Activated CD4-positive, CD25-positive, alpha-beta regulatory T cell treated with anti-CD3 and anti-CD28 coated beads, Interleukin-2, amount 50 U/mL, for 24 hours (primary cell): ENCODE results near the gene SLC25A5.
"Not testable (repeated sequence)": the region's sequence is repeated elsewhere in the genome, so short reads cannot be mapped to it uniquely, and the experiment has no call there.

Source experiments
- ATAC-seq, 2 donors: fragments of 150-1000 bp; cut with Tn5 transposase; one replicate each; pipeline ENCODE4 v1.10.0; 2021; ENCODE audit warnings: mild to moderate bottlenecking in 1 of 2, moderate library complexity in 1 of 2

Gene SLC25A5

DNA sequence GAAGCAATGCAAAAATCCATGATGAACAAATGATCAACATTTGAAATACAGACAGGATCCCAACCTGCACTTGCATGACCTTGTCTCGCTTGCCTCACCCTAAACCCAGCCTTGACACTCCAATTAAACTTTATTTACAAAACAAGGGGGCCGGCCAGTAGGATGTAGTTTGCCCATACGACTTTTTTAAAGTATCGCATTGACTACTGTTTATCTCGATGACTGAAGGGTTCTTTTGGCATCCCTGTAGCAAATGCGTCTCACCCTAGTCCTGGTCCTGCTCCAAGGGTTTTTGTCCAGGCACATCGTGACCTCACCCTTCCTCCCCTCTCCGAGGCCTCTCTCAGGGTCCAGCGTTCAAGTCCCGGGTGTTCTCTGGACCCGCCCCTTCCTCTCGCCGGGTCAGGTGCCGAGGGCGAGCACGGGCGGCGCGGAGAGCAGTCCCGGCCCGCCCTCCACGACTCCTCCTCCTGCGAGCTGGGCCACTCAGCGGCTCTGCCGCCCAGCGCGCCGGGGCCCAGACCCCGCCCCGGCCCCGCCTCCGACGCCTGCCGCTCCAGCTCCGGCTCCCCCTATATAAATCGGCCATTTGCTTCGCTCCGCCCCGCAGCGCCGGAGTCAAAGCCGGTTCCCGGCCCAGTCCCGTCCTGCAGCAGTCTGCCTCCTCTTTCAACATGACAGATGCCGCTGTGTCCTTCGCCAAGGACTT, at the start of gene SLC25A5:
Gene SLC25A5, plus strand, starts transcription at position 603 of the 709 bp plus-strand sequence. Its CDS starts 72 bp downstream, at position 675.
- ATAC-seq, result peak; percentile 91 to 93

DNA sequence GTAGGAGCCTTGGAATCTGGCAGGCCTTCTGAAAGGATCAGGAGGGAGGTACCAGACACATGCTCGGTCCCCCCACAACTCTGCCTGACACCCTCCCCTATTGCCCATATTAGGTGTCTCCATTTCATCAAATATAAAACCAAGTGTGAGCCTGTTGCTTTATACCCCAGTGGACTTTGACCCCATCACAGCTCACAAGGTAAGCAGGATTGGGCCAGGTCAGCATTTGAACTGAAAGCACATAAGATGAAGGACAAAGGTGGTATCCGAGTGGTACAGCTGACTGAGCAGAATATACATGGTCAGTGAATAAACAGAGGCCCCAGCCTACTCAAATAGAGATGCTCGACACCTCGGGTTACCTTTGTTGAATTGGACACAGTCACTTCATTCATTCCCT, 49.1 kb upstream of the SLC25A5 start:
- no peak for ATAC-seq

DNA sequence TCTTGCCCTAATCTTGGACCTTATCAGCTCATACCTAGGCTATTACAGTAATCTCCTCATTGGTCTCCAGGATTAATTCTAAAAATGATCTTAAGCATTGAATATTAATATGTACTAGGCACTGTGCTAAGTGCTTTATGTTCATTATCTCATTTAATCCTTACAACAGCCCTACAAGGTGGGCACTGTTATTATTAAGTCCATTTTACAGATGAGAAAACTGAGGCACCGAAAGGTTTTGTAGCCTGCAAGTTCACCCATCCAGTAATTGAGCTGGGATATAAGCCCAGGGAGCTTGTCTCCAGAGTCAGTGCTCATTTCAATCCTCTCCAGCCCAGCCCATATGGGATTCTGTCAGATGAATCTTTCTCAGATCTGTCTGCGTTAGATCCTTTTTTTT, 48.3 kb upstream of the SLC25A5 start:
- ATAC-seq, result no peak

DNA sequence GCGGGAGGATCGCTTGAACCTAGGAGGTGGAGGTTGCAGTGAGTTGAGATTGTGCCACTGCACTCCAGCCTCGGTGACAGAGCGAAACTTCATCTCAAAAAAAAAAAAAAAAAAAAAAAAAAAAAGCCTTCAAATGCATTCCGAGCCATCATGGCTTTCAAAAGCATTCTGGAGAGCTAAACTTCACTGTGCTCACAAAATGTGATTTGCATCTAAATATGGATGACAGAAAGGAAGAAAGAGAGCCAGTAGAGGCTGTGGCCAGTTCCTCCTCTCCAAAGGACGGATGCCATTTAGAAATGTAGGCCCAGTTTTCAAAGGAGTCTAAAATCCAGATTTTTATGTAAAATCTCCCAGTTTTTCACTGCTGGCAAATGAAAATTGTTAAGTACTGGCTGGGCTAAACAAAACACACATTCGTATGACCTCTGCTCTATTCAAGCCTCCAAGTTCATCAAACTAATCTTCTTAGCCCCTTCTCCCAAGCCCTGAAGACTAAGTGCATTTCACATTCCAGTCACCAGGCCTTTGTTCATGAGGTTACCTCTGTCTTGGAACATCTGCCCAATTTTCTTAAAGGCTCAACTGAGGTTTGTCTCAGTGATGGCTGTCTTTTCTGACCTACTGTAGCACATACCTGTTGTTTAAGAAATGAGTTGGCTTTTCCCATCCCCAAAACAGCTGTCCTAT, 47.1 kb upstream of the SLC25A5 start:
- ATAC-seq, result no peak

DNA sequence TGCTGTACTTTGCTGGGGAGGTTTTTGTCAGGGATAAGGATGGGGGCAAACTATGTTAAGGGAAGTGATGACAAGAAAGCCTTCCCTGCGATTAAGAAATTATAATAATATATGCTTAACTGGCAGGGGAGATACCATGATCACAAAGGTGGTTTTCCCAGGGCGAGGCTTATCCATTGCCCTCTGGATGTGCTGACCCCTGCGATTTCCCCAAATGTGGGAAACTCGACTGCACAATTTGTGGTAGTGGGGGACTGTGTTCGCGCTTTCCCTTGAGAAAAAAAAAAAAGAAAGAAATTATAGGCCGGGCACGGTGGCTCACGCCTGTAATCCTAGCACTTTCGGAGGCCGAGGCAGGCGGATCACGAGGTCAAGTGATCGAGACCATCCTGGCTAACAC, 44.6 kb upstream of the SLC25A5 start:
- ATAC-seq, result no peak

DNA sequence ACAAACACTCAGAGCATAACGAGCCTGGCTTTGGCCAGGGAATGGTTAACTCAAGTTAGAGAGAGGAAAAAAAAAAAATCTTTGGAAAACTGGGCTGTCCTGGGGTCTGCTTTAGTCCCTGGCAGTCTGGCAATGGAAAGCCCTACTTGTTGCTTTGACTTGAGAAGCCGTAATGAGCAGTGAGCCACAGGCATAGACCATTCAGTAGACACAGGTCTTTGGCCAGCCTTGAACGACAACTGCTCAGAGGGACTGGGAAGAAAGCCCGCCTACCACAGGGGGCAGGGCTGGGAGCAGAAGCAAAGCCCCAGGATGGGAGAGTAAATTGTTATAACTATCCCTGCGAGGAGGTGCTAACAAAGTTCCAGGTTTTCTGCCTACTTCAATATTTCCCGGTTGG, 43.2 kb upstream of the SLC25A5 start:
- no peak for ATAC-seq

DNA sequence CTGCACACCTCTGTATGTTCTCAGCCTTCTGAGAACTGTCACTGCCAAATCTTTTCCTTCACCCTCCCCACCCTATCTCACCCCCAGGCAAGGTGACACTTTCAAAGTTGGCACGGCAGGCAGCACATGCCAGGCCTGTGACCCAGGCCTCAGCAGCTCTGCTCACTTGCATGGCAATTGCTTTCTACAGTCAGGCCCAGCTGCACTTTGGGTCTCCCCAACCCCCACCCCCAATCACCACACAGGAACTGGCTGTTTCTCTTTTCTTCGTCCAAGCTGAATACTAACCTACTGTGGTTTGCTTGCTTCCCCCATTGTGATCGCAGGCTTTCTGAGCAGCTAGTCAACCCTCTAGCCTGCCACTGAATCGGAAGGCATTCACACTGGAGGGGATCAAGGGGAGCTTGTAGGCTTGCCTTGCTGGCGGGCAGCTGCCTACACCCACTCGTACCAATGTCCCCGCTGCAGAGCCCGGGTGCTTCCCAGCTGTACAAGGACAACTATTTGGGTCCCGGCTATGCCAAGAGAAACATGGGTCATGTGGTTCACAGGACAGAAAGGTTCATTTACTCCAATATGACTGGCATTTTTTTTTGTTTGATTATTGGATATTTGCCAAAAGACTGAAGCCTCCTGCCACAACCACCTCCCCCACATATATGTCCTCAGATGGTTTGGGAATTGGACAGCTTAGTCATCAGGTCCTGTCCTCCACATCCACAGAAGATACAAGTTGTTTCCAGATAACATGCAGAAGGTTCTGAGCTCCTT, 41.0 kb upstream of the SLC25A5 start:
- ATAC-seq, result no peak

DNA sequence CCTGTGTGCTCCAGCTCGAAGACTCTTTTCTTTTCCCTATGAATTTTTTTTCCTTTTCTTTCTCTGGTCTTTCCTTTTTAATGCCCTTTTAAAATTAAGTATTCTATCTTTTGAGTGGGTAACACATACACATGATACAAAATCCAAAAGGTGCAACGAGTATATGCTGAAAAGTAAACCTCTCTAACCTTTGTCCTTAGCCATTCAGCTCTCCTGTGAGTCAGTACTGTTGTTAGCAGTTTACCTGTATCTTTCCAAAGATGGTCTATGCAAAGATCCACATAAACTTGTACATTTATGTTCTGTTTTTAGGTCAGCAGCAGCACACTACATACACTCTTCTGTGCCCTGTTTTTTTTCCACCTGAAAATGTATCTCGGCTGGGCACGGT, 40.5 kb upstream of the SLC25A5 start:
- ATAC-seq, result no peak

DNA sequence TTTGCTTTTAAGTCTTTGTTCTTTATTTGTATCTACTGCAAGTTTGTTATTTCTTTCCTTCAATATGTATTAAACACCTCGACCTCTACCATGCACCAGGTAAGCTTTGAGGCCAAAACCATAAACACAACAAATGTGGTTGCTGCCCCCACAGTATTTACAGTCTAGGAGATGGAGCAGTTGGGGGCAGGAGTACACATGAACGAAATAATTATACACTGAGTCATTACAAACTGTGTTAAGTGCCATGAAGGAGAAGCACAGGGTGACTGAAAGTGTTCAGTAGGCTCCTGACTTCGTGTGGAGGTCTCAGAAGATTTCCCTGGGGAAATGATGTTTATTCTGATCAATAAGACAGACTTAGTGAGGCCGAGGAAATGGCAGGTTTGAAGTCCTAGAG, 38.8 kb upstream of the SLC25A5 start:
- ATAC-seq, result no peak

DNA sequence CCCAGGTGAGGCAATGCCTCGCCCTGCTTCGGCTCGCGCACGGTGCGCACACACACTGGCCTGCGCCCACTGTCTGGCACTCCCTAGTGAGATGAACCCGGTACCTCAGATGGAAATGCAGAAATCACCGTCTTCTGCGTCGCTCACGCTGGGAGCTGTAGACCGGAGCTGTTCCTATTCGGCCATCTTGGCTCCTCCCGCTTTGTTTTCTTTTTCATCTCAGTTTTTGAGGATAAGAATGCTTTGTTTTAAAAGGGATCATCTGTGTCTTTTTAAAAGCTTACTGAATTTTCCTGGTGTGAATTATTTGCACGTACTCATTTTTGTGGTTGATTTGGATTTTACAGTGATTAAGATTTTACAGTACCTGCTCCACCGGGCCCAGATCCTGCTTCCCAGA, 26.9 kb upstream of the SLC25A5 start:
- not testable (repeated sequence) for ATAC-seq

DNA sequence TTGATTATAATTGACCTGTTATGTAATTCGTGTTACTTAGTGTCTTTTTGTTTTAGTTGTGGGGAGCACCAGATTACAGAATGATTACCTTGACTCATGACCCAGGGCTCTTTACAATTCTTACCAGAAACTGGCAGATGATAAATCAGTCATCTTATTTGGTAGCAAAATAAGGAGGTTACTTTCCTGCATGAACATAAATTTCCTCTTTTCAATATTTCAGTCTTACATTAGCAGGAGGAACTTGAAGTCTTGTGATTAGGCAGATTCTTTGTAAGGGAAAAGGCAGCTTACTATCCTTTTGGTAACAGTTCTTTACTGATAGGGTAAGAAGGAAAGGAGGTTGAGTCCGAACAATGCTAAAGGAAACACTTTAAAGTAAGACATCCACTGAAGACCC, 26.0 kb upstream of the SLC25A5 start:
- no peak for ATAC-seq

DNA sequence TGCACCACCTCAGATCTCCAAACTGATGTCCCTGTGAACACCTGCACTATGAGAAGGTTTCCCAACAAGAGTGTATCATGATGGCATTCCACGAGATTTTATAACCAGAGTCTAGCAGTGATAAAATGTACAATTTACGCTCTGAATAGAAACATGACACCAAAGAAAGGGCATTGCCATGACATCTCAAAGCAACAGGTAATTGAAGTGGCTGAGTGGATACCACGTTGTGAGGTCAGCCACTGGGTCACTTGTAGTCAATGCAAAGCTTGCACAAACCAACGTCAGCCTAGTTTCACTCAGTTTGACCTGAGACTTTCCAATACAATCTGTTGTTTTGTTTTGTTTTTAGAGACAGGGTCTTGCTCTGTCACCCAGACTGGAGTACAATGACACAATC, 15.0 kb upstream of the SLC25A5 start:
- ATAC-seq, result no peak

DNA sequence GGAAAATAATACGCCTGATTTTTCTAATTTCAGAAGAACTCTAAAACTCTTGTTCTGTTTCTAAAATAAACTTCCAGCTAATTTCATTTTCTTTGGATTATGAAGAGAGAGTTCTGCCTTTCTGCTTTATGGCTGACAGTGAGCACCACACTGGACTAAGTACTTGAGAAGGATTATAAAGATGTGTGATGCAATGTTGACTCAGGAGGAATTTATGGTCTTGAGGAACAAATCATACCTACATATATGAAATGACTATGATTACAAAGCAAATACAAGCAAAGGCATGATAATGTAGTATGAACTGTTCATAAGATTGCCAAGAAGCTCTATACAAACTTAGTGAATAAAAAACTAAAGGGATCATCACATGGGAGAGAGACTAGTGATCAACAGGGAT, 13.0 kb upstream of the SLC25A5 start:
- ATAC-seq, result no peak

DNA sequence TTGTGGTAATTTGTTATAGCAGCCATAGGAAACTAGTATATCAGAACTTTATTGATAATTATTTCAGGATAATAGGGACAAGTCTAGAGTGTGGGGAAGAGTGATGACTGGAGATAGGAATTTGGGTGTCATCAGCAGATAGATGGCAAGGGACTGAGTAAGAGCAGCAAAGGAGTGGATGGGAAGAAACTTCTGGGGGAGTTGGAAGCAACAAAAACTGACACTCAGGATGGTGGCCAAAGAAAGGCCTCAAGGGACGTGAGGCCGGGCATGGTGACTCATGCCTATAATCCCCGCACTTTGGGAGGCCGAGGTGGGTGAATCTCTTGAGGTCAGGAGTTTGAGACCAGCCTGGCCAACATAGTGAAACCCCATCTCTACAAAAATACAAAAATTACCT, 9.1 kb upstream of the SLC25A5 start:
- no peak for ATAC-seq

DNA sequence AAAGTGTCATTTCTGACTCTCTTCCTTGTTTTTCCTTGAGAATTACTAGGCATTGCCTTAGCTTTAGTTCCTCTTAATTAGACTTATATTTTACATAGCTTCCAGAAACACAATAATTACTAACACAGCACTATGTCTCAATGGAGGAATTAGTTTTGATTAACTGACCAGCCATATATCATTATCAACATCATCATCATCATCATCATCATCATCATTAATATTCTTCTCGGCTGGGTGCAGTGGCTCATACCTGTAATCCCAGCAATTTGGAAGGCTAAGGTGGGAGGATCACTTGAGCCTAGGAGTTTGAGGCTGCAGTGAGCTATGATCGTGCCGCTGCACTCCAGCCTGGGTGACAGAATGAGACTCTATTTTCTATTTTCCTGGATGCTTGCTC, 2.7 kb upstream of the SLC25A5 start:
- no peak for ATAC-seq

DNA sequence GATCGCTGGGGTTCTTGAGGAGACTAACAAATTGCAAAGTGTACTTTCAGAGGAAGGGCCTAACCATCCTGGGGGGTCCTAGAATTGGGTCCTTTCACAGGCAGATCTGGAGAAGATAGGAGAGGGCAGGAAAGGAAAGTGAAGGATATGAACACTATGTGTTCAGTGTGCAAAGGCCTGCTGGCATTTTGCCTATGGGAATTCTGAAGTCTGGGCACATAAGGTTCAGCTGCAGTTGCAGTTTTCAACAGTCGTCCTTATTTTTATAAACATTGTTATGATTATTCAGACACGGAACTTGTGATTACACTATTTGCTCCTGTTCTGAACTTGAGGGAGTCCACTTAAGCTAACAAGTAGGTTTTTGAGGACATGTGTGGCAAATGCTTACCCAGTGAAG, 1.3 kb upstream of the SLC25A5 start:
- ATAC-seq, result no peak

DNA sequence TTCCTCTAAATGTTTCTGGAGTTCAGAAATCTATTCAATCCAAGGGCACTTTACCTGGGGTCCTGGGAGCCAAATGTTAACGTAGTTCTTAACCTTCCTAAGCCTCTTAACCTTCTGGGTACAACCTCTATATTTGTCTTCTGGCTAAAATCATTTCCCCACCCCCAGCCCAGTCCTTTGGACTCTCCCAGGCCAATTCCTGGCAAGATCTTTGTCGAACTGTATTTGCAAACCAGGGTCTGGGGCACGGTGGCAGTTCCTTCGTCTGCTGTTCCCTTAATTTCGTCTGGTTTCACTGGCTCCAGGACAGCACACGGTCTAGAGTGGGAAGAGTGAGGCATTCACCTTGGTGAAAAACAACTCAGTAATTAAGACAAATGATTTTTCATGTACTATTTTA, 811 bp upstream of the SLC25A5 start:
- ATAC-seq, result no peak

DNA sequence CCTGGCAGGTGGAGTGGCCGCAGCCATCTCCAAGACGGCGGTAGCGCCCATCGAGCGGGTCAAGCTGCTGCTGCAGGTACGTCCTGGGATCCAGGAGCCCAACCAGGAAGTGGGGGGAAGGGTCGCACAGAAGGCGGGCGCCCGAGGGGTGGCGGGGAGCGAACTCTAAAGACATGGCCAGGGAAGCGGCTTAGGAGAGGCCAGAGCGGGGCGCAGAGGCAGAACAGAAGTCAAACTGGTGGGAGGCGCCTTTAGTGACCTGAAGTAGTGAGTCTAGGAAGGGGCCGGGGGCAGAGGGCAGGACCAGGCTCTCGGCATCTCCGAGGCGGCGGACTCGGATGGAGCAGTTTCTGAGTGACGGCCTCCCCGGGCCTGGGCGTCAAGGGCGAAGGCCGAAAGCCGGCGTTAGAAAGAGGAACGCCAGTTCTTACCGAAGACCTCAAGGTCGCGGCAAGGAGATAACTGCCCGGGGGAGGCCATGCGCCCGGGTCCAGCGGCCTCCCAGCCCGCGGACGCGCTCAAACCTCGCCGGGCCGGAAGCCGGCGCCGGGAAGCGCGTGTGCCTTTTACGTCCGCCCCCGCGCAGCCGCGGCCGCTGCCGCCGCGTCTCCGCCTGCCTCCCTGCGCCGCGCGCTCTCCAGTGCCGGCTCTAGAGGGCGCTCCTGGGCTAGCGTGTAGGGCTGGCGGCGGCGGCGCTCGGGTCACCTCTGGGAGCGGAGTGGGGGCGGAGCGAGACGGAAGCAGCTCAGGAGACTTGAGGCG, 488 bp downstream of the SLC25A5 start:
- ATAC-seq, result peak; percentile 66 to 68

DNA sequence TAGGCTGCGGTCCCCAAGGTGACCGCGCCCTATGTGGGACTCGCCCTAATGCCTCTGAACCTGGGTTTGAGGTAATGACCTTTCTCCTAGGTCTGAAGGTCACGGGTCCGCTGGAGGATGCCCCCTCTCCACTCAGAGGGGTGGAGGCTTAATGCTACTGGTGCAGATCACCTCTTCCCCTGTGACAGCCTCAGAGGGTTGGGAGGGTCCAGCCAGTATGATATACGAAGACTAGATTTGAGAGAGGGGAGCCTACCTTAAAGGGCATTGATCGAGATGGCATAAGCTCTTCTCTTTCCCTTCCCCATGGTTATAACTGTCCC, 1.0 kb downstream of the SLC25A5 start:
- no peak for ATAC-seq

DNA sequence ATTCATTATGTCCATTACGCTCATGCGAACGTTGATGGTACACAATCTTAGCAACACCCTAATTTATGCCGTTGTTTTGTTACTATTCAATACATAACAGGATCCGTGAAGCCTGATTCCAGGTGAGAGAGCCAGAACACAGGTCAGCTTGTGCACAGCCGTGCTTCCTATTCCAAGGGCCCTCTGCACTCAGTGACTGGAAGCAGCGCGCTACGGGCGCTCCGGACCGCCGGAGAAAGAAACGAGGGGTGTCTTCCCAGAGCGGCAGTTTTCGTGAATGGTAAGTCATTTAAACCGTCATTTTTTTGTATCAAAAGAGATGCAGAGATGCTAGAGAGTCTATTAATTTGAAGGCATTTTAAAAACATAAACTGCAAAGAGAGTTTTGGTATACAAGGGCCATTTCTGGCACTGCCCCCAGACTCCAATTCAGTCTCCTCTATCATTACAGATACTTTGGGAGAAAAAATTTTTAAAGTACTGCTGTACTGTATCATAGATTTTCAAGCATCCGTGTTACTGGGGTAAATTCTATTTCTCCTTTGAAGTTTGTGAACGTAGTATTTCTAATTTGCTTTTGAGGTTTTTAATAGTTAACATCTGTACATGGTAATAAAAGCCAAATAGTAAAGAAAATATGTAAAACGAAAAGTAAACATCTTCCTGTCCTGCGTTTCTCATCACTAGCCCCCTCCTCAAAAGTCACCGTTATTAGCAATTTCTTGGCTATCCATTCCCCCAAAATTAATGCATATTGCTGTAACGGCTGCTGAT, 6.6 kb downstream of the SLC25A5 start:
- ATAC-seq, result no peak

DNA sequence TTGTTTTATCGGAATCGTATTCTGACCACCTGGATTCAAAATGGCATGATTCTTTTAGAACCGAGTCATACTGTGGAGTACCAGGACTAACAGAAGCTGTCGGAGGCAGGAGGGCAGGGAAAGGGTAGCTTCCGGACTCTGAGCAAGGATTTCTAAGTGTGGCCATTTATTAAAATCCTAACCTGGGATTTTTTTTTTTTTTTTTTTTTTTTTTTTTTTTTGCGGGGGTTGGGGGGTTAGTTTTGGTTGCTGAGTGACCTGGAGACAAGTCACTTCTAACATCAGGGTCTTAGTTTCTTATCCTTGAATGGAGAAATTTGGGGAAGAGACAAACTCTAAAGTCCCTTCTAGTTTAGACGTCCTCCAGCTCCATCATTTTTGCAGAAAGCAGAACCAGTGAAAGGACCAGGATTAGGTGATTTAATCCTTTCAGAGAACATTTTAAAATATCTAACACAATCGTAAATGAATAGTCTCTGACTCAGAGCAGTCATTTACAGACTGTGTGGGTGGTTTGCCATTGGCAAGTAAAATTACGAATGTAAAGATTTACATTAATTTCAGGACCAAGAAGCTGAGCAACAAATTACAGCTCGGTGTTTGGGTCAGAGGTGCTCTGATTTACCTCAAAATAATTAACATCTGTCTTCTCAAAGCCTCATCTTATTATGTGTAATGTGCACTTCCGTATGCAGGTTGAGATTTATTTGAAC, 7.3 kb downstream of the SLC25A5 start:
- peak; percentile 51 to 77 for ATAC-seq

DNA sequence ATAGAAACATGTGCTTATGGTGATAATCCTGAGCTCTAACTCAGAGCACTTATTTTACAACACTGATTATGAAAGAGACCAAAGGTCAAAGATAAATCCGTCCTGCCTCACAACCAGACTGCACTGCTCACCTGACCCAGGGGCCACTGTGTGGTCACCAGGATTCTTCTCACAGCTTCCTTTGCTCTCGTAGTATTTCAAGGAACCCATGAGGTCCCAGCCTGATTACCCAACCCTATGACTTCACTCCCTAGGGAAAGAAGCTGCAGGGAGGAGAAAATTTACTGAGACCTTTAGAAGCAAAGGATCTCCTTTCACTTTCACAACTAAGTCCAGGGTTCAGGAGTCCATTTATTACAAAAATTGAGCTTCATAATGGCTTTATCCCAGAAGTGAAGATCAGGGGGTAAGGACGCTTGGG, 9.6 kb downstream of the SLC25A5 start:
- ATAC-seq, result no peak
